Measurements from ENCODE around the gene PNLIPRP3. TPM values are rescaled to one million over a fixed set of nuclear protein-coding genes. Genes with fewer than 3 reads are reported as not detected.

PNLIPRP3 gene
- not detected in 2 replicates for total RNA-seq (2012; rRNA removed)
- polyA plus RNA-seq (2012; rRNA removed), result not detected in 2 replicates
- not detected in 2 replicates for polyA plus RNA-seq (2012; cell fraction: cytosol; rRNA removed)
- not detected in 2 replicates for polyA plus RNA-seq (2012; cell fraction: nucleus; rRNA removed; ENCODE audit: low replicate concordance)
- not detected for Bru-seq, nascent RNA
- BruChase-seq, experiment 1, labeled RNA remaining after a 6-hour chase, result percentile 4 among the genes with signal in this experiment
- percentile 2 among the genes with signal in this experiment for BruChase-seq, experiment 2, labeled RNA remaining after a 2-hour chase
- long read RNA-seq, result 0 reads

DNA sequence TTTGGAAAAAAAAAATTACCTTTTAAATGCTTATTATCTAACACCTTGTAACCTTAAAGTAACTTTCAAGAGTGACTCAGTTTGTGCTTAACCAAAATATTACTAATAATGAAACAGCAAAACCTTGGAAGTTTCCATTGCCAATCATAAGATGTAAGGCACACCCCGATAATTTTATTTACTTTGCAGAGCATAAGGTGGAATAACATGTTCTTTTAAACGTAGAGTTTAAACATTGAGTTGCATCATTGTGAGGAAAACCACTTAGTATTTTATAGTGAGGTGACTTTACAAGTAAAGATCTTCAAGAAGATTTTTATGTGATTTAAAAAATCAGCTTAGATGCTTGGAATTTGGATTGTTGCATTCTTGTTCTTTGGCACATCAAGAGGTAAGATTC is at the start of gene PNLIPRP3:
PNLIPRP3 (plus strand) TSS at position 177 of the 400 bp plus-strand sequence; CDS start at position 343, 166 bp downstream.
- no peak within 1 kb of the TSS for H4K8ac ChIP-seq (ENCODE audit: low read depth in 2 of 2, low read length in 2 of 2)
- dilution Hi-C loops (cut with HindIII; ENCODE audit: low sequenced_read_pairs, unreplicated experiment), result no loop called here
- no TSS peak for BruUV-seq (replicated peaks)

More for the DNA sequence above, at the start of gene PNLIPRP3:
- Histone ChIP-seq H3K9me3 (ENCODE audit: control insufficient read depth, insufficient read depth, low read length) (no peaks in the 10 kb centered on the region), H3K4ac (ENCODE audit: low read depth, low read length) (no peak within 1 kb of the TSS), H3K14ac (replicated peaks; ENCODE audit: low read depth, low read length) (no peak within 1 kb of the TSS), H4K5ac (ENCODE audit: low read depth, low read length) (no peak within 1 kb of the TSS), H3K18ac (ENCODE audit: low read depth, low read length) (no peak within 1 kb of the TSS), H3K9ac (ENCODE audit: low read depth, low read length) (no peak within 1 kb of the TSS), H3K56ac (ENCODE audit: extremely low read depth, insufficient read depth, low read length) (no peak within 1 kb of the TSS), H3K27me3 (ENCODE audit: control insufficient read depth, insufficient read depth, low read length) (no peaks in the 10 kb centered on the region), H3K4me2 (ENCODE audit: low read depth, low read length) (no peak within 1 kb of the TSS), H2BK5ac (ENCODE audit: low read depth, low read length, poor library complexity, severe bottlenecking) (no peak within 1 kb of the TSS), H3K23ac (ENCODE audit: low read depth, low read length) (no peak within 1 kb of the TSS), H3K9me1 (ENCODE audit: insufficient read depth, low read length) (no peaks in the 10 kb centered on the region), H3K79me1 (ENCODE audit: low read depth in 1 of 2, low read length in 2 of 2) (no peaks in the 10 kb centered on the region), H3K4me3 (ENCODE audit: insufficient read depth, low read depth, low read length) (no peak within 1 kb of the TSS), H2AK5ac (ENCODE audit: low read depth, low read length) (no peak within 1 kb of the TSS), H3K4me1 (ENCODE audit: control insufficient read depth, insufficient read depth, low read length) (no peaks in the 10 kb centered on the region), H4K91ac (ENCODE audit: insufficient read depth, low read depth, low read length) (no peak within 1 kb of the TSS), H2AFZ (replicated peaks; ENCODE audit: low read length, poor library complexity) (no peak within 1 kb of the TSS), H2BK120ac (ENCODE audit: low read depth, low read length) (no peak within 1 kb of the TSS), H2BK15ac (ENCODE audit: low read depth, low read length) (no peak within 1 kb of the TSS), H3K36me3 (ENCODE audit: control insufficient read depth, insufficient read depth, low read length) (no peaks in the 10 kb centered on the region), H4K20me1 (ENCODE audit: insufficient read depth, low read length) (no peaks in the 10 kb centered on the region), H2AK9ac (replicated peaks; ENCODE audit: low read depth, low read length, poor library complexity) (no peak within 1 kb of the TSS), H3K27ac (ENCODE audit: insufficient read depth, low read length) (no peak within 1 kb of the TSS), H2BK20ac (ENCODE audit: low read depth, low read length) (no peak within 1 kb of the TSS)
- ChIA-PET CTCF (no interaction called here), POLR2A (ENCODE audit: unreplicated experiment) (no interaction called here)
- WGBS, 2 experiments (ENCODE audit: extremely low coverage in 2 of 2, insufficient read length in 1 of 2), result no CpG with 5 or more reads among the region's 2 CpGs
- intact Hi-C loops (cut with micrococcal nuclease), result no loop called here
- ATAC-seq (ENCODE audit: low read depth) (no peak), DNase-seq (no peak)
- in situ Hi-C loops (cut with MboI; ENCODE audit: low sequenced_read_pairs), result no loop called here
- TF ChIP-seq MAZ (IDR thresholded peaks at IDR 0.05; ENCODE audit: borderline replicate concordance, low read depth, low read length) (no peak), POLR2A (IDR thresholded peaks at IDR 0.05; ENCODE audit: low read depth, low read length) (no peak), BHLHE40 (IDR thresholded peaks at IDR 0.05; ENCODE audit: low read depth, low read length) (no peak), MXI1 (IDR thresholded peaks at IDR 0.05; ENCODE audit: borderline replicate concordance, low read depth, low read length) (no peak), MAFK (IDR thresholded peaks at IDR 0.05; ENCODE audit: low read depth, low read length) (no peak), SMC3 (IDR thresholded peaks at IDR 0.05; ENCODE audit: low read depth, low read length) (no peak), RFX5 (IDR thresholded peaks at IDR 0.05; ENCODE audit: low read depth, low read length) (no peak), FOS (IDR thresholded peaks at IDR 0.05; ENCODE audit: low read depth, low read length) (no peak), CHD1 (IDR thresholded peaks at IDR 0.05; ENCODE audit: low read depth, low read length) (no peak), CEBPB (IDR thresholded peaks at IDR 0.05; ENCODE audit: low read depth, low read length) (no peak), RAD21 (IDR thresholded peaks at IDR 0.05; ENCODE audit: low read length) (no peak), RCOR1 (IDR thresholded peaks at IDR 0.05; ENCODE audit: insufficient replicate concordance, low read length) (no peak)
- TF ChIP-seq, protein P1, sequence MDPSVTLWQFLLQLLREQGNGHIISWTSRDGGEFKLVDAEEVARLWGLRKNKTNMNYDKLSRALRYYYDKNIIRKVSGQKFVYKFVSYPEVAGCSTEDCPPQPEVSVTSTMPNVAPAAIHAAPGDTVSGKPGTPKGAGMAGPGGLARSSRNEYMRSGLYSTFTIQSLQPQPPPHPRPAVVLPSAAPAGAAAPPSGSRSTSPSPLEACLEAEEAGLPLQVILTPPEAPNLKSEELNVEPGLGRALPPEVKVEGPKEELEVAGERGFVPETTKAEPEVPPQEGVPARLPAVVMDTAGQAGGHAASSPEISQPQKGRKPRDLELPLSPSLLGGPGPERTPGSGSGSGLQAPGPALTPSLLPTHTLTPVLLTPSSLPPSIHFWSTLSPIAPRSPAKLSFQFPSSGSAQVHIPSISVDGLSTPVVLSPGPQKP (IDR thresholded peaks at IDR 0.05; ENCODE audit: borderline replicate concordance, low read depth, low read length), result no peak
- TF ChIP-seq, protein P2, sequence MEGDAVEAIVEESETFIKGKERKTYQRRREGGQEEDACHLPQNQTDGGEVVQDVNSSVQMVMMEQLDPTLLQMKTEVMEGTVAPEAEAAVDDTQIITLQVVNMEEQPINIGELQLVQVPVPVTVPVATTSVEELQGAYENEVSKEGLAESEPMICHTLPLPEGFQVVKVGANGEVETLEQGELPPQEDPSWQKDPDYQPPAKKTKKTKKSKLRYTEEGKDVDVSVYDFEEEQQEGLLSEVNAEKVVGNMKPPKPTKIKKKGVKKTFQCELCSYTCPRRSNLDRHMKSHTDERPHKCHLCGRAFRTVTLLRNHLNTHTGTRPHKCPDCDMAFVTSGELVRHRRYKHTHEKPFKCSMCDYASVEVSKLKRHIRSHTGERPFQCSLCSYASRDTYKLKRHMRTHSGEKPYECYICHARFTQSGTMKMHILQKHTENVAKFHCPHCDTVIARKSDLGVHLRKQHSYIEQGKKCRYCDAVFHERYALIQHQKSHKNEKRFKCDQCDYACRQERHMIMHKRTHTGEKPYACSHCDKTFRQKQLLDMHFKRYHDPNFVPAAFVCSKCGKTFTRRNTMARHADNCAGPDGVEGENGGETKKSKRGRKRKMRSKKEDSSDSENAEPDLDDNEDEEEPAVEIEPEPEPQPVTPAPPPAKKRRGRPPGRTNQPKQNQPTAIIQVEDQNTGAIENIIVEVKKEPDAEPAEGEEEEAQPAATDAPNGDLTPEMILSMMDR (conservative IDR thresholded peaks at IDR 0.05; ENCODE audit: low read depth, low read length), result no peak
- TF ChIP-seq, protein P3, sequence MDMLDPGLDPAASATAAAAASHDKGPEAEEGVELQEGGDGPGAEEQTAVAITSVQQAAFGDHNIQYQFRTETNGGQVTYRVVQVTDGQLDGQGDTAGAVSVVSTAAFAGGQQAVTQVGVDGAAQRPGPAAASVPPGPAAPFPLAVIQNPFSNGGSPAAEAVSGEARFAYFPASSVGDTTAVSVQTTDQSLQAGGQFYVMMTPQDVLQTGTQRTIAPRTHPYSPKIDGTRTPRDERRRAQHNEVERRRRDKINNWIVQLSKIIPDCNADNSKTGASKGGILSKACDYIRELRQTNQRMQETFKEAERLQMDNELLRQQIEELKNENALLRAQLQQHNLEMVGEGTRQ (IDR thresholded peaks at IDR 0.05; ENCODE audit: low read depth, low read length), result no peak
